ENCODE results near the gene KCNJ3.

KCNJ3 gene

GRCh38 chr2:154794406-154794805, 95.9 kb downstream of the KCNJ3 start:
- DNase-seq (ENCODE audit: low read depth) = no peak
- TF ChIP-seq CTCF (IDR thresholded peaks at IDR 0.05; ENCODE audit: low read depth, low read length, missing control alignments) = no peak
- no peak overlapping the region for H3K4me3 ChIP-seq (ENCODE audit: low read depth, low read length)

- H3K4me3 ChIP-seq (ENCODE audit: low read depth, low read length) = no peak overlapping the region
- DNase-seq (ENCODE audit: low read depth) = no peak
- TF ChIP-seq CTCF (IDR thresholded peaks at IDR 0.05; ENCODE audit: low read depth, low read length, missing control alignments) = no peak
Measured at GRCh38 chr2:154795651-154796050, 97.2 kb downstream of the KCNJ3 start.

- DNase-seq (ENCODE audit: low read depth) = no peak
- H3K4me3 ChIP-seq (ENCODE audit: low read depth, low read length) = no peak overlapping the region
- TF ChIP-seq CTCF (IDR thresholded peaks at IDR 0.05; ENCODE audit: low read depth, low read length, missing control alignments) = no peak
Measured at GRCh38 chr2:154804451-154804850, 106.0 kb downstream of the KCNJ3 start.

- no peak for TF ChIP-seq CTCF (IDR thresholded peaks at IDR 0.05; ENCODE audit: low read depth, low read length, missing control alignments)
- no peak for DNase-seq (ENCODE audit: low read depth)
Measured at GRCh38 chr2:154813636-154814035, 115.1 kb downstream of the KCNJ3 start.

GRCh38 chr2:154814856-154815255, 116.4 kb downstream of the KCNJ3 start:
- H3K4me3 ChIP-seq (ENCODE audit: low read depth, low read length) = no peak overlapping the region
- no peak for TF ChIP-seq CTCF (IDR thresholded peaks at IDR 0.05; ENCODE audit: low read depth, low read length, missing control alignments)
- DNase-seq (ENCODE audit: low read depth) = no peak

More at GRCh38 chr2:154813636-154814035, 115.1 kb downstream of the KCNJ3 start:
- H3K4me3 ChIP-seq (ENCODE audit: low read depth, low read length) = no peak overlapping the region

GRCh38 chr2:154825358-154825757, 126.9 kb downstream of the KCNJ3 start:
- no peak for DNase-seq (ENCODE audit: low read depth)
- H3K4me3 ChIP-seq (ENCODE audit: low read depth, low read length) = no peak overlapping the region
- no peak for TF ChIP-seq CTCF (IDR thresholded peaks at IDR 0.05; ENCODE audit: low read depth, low read length, missing control alignments)

GRCh38 chr2:154826827-154827226, 128.3 kb downstream of the KCNJ3 start:
- no peak for TF ChIP-seq CTCF (IDR thresholded peaks at IDR 0.05; ENCODE audit: low read depth, low read length, missing control alignments)
- H3K4me3 ChIP-seq (ENCODE audit: low read depth, low read length) = no peak overlapping the region
- DNase-seq (ENCODE audit: low read depth) = no peak

Measured in GM12864 (cell line).